GM18502 (cell line): Measurements from ENCODE around the gene KLF5.
"Not testable (repeated sequence)": the region's sequence is repeated elsewhere in the genome, so short reads cannot be mapped to it uniquely, and the experiment has no call there.

ENCODE experiments used
- ATAC-seq: cut with Tn5 transposase; IDR thresholded peaks from one replicate; pipeline ENCODE4 v1.9.1; 2021; ENCODE audit warnings: mild to moderate bottlenecking; ENCODE audit not compliant: unreplicated experiment, poor library complexity

KLF5 gene

GRCh38 chr13:73058736-73059459 is at the start of gene KLF5:
Gene KLF5 (plus strand): TSS chr13:73059005. CDS start chr13:73059328, 323 bp downstream.
- ATAC-seq = peak; percentile 98

DNA sequence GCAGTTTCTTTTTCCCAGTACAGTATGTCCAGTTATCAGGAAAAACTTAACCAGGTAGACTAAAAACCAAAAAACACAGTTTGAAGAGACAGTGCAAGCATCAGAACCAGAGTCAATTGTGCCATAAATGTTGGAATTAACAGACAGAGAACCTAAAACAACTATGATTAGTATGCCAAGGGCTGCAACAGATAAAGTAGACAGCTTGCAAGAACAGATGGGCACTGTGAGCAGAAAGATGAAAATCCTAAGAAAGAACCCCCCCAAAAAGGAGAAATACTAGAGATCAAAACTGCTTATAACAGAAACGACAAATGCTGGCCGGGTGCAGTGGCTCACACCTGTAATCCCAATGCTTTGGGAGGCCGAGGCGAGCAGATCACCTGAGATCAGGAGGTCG is 47.1 kb upstream of the KLF5 start:
- no peak for ATAC-seq

GRCh38 chr13:73015805-73016204 is 43.0 kb upstream of the KLF5 start:
- no peak for ATAC-seq

DNA sequence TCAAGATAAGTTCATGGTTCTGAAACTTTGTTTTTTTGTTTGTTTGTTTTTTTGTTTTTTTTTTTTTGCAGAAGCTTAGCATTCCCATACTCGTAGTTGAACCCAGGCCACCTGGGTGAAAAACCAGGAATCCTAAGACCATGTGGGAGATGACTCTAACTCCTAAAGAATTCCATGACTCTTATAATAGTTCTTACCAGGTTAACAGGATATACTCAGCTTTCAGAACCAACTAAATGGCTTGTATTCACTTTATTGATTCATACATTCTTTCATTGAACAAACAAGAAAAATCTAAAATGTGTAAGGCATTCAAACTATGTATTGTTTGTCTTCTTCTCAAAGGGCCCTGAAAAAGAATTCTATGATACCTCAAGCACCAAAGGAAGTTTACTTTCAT is 40.5 kb upstream of the KLF5 start:
- ATAC-seq = no peak

GRCh38 chr13:73025217-73026012 is 33.4 kb upstream of the KLF5 start:
- ATAC-seq = peak; percentile 59

DNA sequence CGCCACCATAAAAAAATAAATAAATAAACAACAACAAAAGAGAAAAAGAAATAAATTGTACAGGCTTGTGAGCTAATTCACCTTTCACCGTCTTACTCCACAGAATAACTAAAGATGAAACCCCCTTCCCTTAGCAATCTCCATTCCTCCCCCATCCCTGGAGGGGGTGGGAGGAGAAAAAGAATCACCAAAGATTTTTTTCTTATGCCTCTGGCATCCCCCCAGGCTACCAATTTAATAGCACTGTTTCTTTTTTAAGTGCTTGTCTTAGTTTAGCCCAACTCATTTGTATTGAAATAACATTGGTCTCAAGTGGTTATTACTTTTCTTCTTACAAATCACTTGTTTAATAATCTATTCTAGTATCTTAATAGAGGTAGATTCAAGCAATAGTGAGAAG is 23.9 kb upstream of the KLF5 start:
- no peak for ATAC-seq

GRCh38 chr13:73035660-73036059 is 23.1 kb upstream of the KLF5 start:
- ATAC-seq = no peak

DNA sequence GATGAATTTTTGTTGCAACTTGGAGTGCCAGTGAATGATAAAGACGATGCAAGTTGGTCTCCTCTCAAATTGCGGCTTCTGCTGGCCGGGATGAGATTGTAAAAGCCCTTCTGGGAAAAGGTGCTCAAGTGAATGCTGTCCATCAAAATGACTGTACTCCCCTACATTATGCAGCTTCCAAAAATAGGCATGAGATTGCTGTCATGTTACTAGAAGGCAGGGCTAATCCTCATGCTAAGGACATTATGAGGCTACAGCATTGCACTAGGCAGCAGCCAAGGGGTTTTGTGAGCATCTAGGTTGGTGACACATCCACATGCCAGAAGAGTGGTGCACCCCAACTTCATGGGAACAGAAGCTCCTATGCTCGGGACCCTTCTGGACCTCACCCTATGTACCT is 22.2 kb upstream of the KLF5 start:
- no peak for ATAC-seq

DNA sequence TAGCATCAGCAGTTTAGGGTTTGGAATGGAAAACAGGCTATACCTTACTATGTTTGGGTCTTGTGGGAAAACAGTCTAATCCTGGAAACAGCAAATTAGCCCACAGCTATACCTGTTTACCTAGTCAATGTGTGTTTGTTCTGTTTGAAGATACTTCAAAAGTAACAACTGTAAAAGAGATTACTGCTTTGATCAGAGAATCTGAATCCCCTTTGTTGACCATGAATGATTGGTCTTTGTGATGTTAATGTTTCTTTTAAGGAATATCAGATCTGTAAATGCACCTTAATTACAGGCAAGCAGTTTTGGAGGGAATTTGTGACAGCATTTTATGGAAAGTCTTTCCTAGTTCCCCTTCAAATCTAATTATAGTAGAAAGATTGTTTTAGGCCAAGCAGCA is 20.7 kb upstream of the KLF5 start:
- ATAC-seq = no peak

GRCh38 chr13:73039201-73040108 is 19.4 kb upstream of the KLF5 start:
- no peak for ATAC-seq

DNA sequence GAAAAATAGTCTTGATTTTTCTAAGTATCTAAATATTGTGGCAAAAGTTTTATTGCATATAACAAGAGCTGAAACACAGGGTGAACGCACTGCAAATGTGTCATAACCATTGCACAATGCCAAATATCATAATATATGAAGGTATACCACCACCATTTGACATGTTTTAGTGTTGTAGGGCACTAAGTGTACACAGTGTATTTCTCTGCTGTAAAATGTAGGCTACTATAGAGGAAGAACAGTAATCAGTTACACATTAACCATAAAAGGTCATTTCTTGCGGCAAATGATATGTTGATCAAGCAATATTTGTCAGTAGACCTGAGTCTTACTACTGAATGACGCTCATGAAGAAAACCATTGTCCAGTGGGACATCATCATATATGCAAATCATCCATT is 18.3 kb upstream of the KLF5 start:
- ATAC-seq = no peak

DNA sequence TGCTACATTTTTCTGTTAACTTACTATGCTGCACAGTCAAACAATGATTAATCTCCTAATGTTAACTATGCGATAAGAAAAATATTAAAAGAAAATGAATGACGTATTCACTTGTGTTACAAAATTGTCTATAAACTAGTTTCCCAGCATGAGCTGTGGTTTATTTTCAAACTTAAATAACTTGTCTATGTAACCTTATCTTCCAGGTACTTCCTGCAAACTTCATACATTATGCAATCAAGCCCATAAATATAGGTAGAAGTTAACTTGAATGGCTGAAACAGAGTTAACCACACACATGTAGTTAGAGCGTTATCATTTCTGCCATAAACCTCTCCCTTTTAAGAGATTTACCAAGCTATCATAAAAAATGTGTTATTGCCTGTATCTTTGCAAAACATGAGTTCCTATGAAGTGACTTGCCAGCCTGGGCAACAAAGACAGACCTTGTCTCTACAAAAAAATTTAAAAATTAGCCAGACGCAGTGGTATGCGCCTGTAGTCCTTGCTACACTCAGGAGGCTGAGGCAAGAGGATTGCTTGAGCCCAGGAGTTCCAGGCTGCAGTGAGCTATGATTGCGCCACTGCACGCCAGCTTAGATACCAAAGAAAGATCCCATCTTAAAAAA is 17.7 kb upstream of the KLF5 start:
- no peak for ATAC-seq

- no peak for ATAC-seq
These were observed 13.8 kb upstream of the KLF5 start for GRCh38 chr13:73045031-73045430.

DNA sequence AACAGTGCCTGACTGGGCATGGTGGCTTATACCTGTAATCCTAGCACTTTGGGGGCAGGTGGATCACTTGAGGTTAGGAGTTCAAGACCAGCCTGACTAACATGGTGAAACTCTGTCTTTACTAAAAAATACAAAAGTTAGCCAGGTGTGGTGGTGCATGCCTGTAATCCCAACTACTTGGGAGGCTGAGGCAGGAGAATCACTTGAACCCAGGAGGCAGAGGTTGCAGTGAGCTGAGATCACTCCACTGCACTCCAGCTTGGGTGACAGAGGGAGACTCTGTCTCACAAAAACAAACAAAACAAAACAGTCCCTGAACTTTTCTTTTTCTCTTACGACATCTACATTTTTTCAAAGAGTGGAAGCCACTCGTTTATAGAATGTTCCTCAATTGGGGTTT is 10.2 kb upstream of the KLF5 start:
- not testable (repeated sequence) for ATAC-seq

GRCh38 chr13:73054712-73055111 is 4.1 kb upstream of the KLF5 start:
- no peak for ATAC-seq

- ATAC-seq = no peak
These were observed 2.8 kb upstream of the KLF5 start for GRCh38 chr13:73055813-73056564.

GRCh38 chr13:73056565-73056962 is 2.2 kb upstream of the KLF5 start:
- ATAC-seq = no peak

- no peak for ATAC-seq
These were observed 1.3 kb upstream of the KLF5 start for GRCh38 chr13:73057284-73058063.

DNA sequence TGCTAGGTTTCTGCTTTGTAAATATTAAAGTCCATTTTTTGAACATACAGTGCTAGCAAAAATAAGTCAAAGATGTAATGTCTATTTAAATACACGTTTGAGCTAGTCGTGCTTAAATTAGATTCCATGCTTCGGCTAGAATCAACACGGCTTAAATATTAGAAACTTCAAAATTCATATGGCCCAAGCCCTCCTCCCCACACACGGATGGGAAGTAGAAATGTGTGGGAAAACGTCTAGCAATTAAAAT is 816 bp upstream of the KLF5 start:
- ATAC-seq = no peak
